B cell (primary cell): ENCODE data around the gene MSH5. TPM values are rescaled to one million over a fixed set of nuclear protein-coding genes. Genes with fewer than 3 reads are reported as not detected.
"Not testable (repeated sequence)": the region's sequence is repeated elsewhere in the genome, so short reads cannot be mapped to it uniquely, and the experiment has no call there.

Experiments used
- ATAC-seq: fragments of 200-7000 bp; cut with Tn5 transposase; one replicate; pipeline ENCODE4 v1.10.0; 2021; ENCODE audit warnings: low read depth, mild to moderate bottlenecking, moderate number of reproducible peaks, moderate library complexity
- CTCF ChIA-PET: fragments of 350-600 bp; sonication (Branson Sonifier 250); formaldehyde crosslinking; loops from one replicate; lab custom pipeline; 2021; ENCODE audit warnings: antibody characterized with exemption, inconsistent platforms; lab: Charles Lee
- POLR2A ChIA-PET: fragments of 350-600 bp; sonication (Branson Sonifier 250); formaldehyde crosslinking; loops from one replicate; lab custom pipeline; 2021; ENCODE audit warnings: antibody characterized with exemption; lab: Charles Lee
- DNase-seq: peaks from one replicate; pipeline ENCODE4 v3.0.0; 2013
- H2AFZ ChIP-seq: 2 replicates; pipeline ENCODE4 v1.6.1; 2012; ENCODE audit warnings: mild to moderate bottlenecking, low read depth, low read length; ENCODE audit not compliant: insufficient read depth, poor library complexity, severe bottlenecking
- H3K27ac ChIP-seq, 2 donors: 1 replicate in 1 of 2; 2 replicates in 1 of 2; pipeline ENCODE4 v1.5.1; 2012 to 2013; ENCODE audit warnings: low read length in 2 of 2, mild to moderate bottlenecking in 2 of 2, moderate library complexity in 1 of 2
- H3K27me3 ChIP-seq, 4 experiments: fragments of 200-600 bp in 1 of 4; sonication (generic) in 1 of 4; replicated peaks in 1 of 4; 1 replicate in 2 of 4; 2 replicates in 2 of 4; pipeline versions ENCODE4 v1.6.1 to v1.7.0; 2013 to 2016; ENCODE audit warnings: low read length in 3 of 4, mild to moderate bottlenecking in 2 of 4, mixed read lengths in 1 of 4, moderate library complexity in 1 of 4; ENCODE audit not compliant: insufficient read depth in 4 of 4, control insufficient read depth in 3 of 4; ENCODE audit errors: control extremely low read depth in 1 of 4
- H3K36me3 ChIP-seq, 2 experiments: replicated peaks in 1 of 2; 1 replicate in 1 of 2; 2 replicates in 1 of 2; pipeline versions ENCODE4 v1.6.1 to v1.7.1; 2013; ENCODE audit warnings: low read length in 1 of 2; ENCODE audit not compliant: insufficient read depth in 2 of 2, control insufficient read depth in 1 of 2; ENCODE audit errors: control extremely low read depth in 1 of 2, extremely low read depth in 1 of 2
- H3K4me1 ChIP-seq, 2 donors: fragments of 200-600 bp in 1 of 2; sonication (generic) in 1 of 2; 1 replicate in 1 of 2; 2 replicates in 1 of 2; pipeline versions ENCODE4 v1.5.1 to v1.6.1; 2013 to 2017; ENCODE audit warnings: low read length in 2 of 2; ENCODE audit not compliant: control insufficient read depth in 2 of 2, insufficient read depth in 2 of 2
- H3K4me2 ChIP-seq: replicated peaks from 2 replicates; pipeline ENCODE3; 2012; ENCODE audit warnings: mild to moderate bottlenecking, low read depth, low read length; ENCODE audit not compliant: poor library complexity, severe bottlenecking
- H3K4me3 ChIP-seq, 5 experiments: fragments of 200-600 bp in 1 of 5; sonication (generic) in 1 of 5; 1 replicate in 3 of 5; 2 replicates in 2 of 5; pipeline versions ENCODE4 v1.5.1 to v1.7.0; 2011 to 2016; ENCODE audit warnings: low read length in 4 of 5, mild to moderate bottlenecking in 4 of 5, low read depth in 2 of 5, control low read depth in 1 of 5, moderate library complexity in 1 of 5; ENCODE audit not compliant: insufficient read depth in 1 of 5; ENCODE audit errors: control extremely low read depth in 1 of 5, extremely low read depth in 1 of 5
- H3K79me2 ChIP-seq: fragments of 200-600 bp; sonication (generic); one replicate; pipeline ENCODE4 v1.6.0; 2016; ENCODE audit warnings: low read length; ENCODE audit not compliant: control insufficient read depth, insufficient read depth
- H3K9ac ChIP-seq: fragments of 200-600 bp; sonication (generic); 2 replicates; pipeline ENCODE4 v1.6.1; 2017; ENCODE audit warnings: mild to moderate bottlenecking, low read length, moderate library complexity
- H3K9me3 ChIP-seq, 3 donors: one replicate each; pipeline versions ENCODE4 v1.6.1 to v1.7.1; 2013; ENCODE audit warnings: low read length in 2 of 3; ENCODE audit not compliant: control insufficient read depth in 2 of 3, insufficient read depth in 1 of 3; ENCODE audit errors: control extremely low read depth in 1 of 3
- H4K20me1 ChIP-seq: 2 replicates; pipeline ENCODE4 v1.6.0; 2012; ENCODE audit warnings: mild to moderate bottlenecking, low read length; ENCODE audit not compliant: insufficient read depth, control insufficient read depth, poor library complexity, severe bottlenecking
- H3K27ac Mint-ChIP-seq: one replicate; pipeline ENCODE4 v1.8.0; 2021; ENCODE audit warnings: mixed read lengths
- H3K27me3 Mint-ChIP-seq: one replicate; pipeline ENCODE4 v1.8.0; 2021; ENCODE audit warnings: mixed read lengths
- H3K4me1 Mint-ChIP-seq: one replicate; pipeline ENCODE4 v1.8.0; 2021; ENCODE audit warnings: mixed read lengths
- H3K4me3 Mint-ChIP-seq: one replicate; pipeline ENCODE4 v1.8.0; 2021; ENCODE audit warnings: mixed read lengths
- H3K9me3 Mint-ChIP-seq: one replicate; pipeline ENCODE4 v1.8.0; 2022; ENCODE audit warnings: mixed read lengths; ENCODE audit not compliant: insufficient read depth
- EZH2 ChIP-seq: IDR thresholded peaks from 2 replicates; pipeline ENCODE4 v1.6.1; 2012; ENCODE audit warnings: borderline replicate concordance, low read depth, mild to moderate bottlenecking, moderate library complexity, low read length; ENCODE audit not compliant: insufficient read depth, poor library complexity, severe bottlenecking
- WGBS: methylation state at CpG from one replicate; pipeline ENCODE4 v1.1.5; 2013; ENCODE audit warnings: missing lambda C conversion rate; ENCODE audit not compliant: insufficient coverage; 5-methylcytosine and 5-hydroxymethylcytosine counted together
- intact Hi-C: fragments of 100-400 bp; cut with micrococcal nuclease; formaldehyde crosslinking; loops from one replicate; pipeline ENCODE4 v1.10.0; 2022
- polyA plus RNA-seq: library from polyadenylated mRNA; depleted of rRNA; stranded (reverse); fragments of >200 nt; gene quantifications from 2 replicates; pipeline ENCODE4 v1.2.3, GENCODE V29; 2012
- total RNA-seq, 2 donors: library from RNA; stranded (reverse); fragments of 120-200 nt in 1 of 2; gene quantifications; 1 replicate in 1 of 2; 2 replicates in 1 of 2; pipeline versions ENCODE4 v1.2.3 to v1.2.4, GENCODE V29; 2013 to 2022
- TF ChIP-seq, protein P1 (sequence below): fragments of 200-600 bp; IDR thresholded peaks from one replicate; pipeline ENCODE4 v1.8.0; 2022; ENCODE audit warnings: antibody characterized with exemption, mild to moderate bottlenecking

The MSH5 gene
- total and polyA plus RNA-seq, 2 donors (not counting 1 experiment from before 2014, with no cell fraction given), result 49.9 to 51.6 TPM

GRCh38 chr6:31792761-31793171 lies 53.0 kb downstream of the MSH5 start:
- ChIA-PET POLR2A (no interaction called here), CTCF (no interaction called here)
- H3K4me2 ChIP-seq, result no peak overlapping the region

GRCh38 chr6:31793927-31794245 lies 54.1 kb downstream of the MSH5 start:
- Histone ChIP-seq H3K4me2 (peak overlapping the region; percentile 97), H3K4me1 (peaks cover 59 to 75% of the 10 kb centered on the region in 2 donors), H3K4me3 (peak overlapping the region in 1 of 5 experiments; percentile 95), H2AFZ (peak overlapping the region; percentile 80), H3K36me3 (peaks cover 0 to 26% of the 10 kb centered on the region in 2 experiments), H3K27ac (peak overlapping the region; percentile 75 to 87), H3K79me2 (peaks cover 27% of the 10 kb centered on the region)
- H4K20me1 ChIP-seq, H3K27me3 Mint-ChIP-seq, CTCF ChIA-PET, H3K9ac ChIP-seq, H3K9me3 Mint-ChIP-seq, H3K27me3 ChIP-seq, DNase-seq, ATAC-seq, H3K9me3 ChIP-seq: not testable (repeated sequence)
- H3K27ac Mint-ChIP-seq, result peak overlapping the region; percentile 99
- H3K4me1 Mint-ChIP-seq, result peaks cover 62% of the 10 kb centered on the region
- POLR2A ChIA-PET, result interaction anchor here (0.6 to 0.7 kb wide), 3 partner anchors 55 to 133 kb away, joined by 3 to 4 read pairs (median 3); partner anchors contain the start of gene C6orf47
- WGBS, result 100% methylated on average over 6 of the region's 6 CpGs
- intact Hi-C loops, result loop anchor here (2.0 kb wide), 2 partner anchors 17 to 55 kb away; partner anchors contain the start of gene VWA7
- H3K4me3 Mint-ChIP-seq, result peak overlapping the region; percentile 97

More at GRCh38 chr6:31792761-31793171, 53.0 kb downstream of the MSH5 start:
- no peaks in the 10 kb centered on the region for H3K9me3 ChIP-seq
- peak overlapping the region; percentile 70 for H3K27ac Mint-ChIP-seq
- H3K36me3 ChIP-seq, result peaks cover 0 to 22% of the 10 kb centered on the region in 2 experiments
- 74% methylated on average over 10 of the region's 12 CpGs for WGBS
- no peak for DNase-seq
- H3K9ac ChIP-seq, result no peak overlapping the region
- intact Hi-C loops, result no loop called here
- no peak overlapping the region for H2AFZ ChIP-seq
- no peaks in the 10 kb centered on the region for H4K20me1 ChIP-seq
- peak overlapping the region; percentile 2 to 52 for H3K27ac ChIP-seq
- peaks cover 32% of the 10 kb centered on the region for H3K79me2 ChIP-seq
- H3K4me3 ChIP-seq, result no peak overlapping the region
- H3K4me1 Mint-ChIP-seq, result peaks cover 58% of the 10 kb centered on the region
- H3K27me3 Mint-ChIP-seq, result no peaks in the 10 kb centered on the region
- H3K4me3 Mint-ChIP-seq, result no peak overlapping the region
- TF ChIP-seq, protein P1, sequence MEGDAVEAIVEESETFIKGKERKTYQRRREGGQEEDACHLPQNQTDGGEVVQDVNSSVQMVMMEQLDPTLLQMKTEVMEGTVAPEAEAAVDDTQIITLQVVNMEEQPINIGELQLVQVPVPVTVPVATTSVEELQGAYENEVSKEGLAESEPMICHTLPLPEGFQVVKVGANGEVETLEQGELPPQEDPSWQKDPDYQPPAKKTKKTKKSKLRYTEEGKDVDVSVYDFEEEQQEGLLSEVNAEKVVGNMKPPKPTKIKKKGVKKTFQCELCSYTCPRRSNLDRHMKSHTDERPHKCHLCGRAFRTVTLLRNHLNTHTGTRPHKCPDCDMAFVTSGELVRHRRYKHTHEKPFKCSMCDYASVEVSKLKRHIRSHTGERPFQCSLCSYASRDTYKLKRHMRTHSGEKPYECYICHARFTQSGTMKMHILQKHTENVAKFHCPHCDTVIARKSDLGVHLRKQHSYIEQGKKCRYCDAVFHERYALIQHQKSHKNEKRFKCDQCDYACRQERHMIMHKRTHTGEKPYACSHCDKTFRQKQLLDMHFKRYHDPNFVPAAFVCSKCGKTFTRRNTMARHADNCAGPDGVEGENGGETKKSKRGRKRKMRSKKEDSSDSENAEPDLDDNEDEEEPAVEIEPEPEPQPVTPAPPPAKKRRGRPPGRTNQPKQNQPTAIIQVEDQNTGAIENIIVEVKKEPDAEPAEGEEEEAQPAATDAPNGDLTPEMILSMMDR, result no peak
- TF ChIP-seq EZH2, result no peak
- no peaks in the 10 kb centered on the region for H3K9me3 Mint-ChIP-seq
- H3K27me3 ChIP-seq, result no peaks in the 10 kb centered on the region
- no peak for ATAC-seq
- H3K4me1 ChIP-seq, result peaks cover 57 to 78% of the 10 kb centered on the region in 2 donors
